HG03575 (cell line): Measurements from ENCODE around the gene RAD51.

ENCODE experiments used
- ATAC-seq: cut with Tn5 transposase; IDR thresholded peaks from one replicate; pipeline ENCODE4 v1.9.1; 2021; ENCODE audit not compliant: unreplicated experiment, insufficient number of reproducible peaks, low FRiP score; ENCODE audit errors: extremely low read depth

RAD51 gene

GRCh38 chr15:40714144-40714543 is 19.2 kb downstream of the RAD51 start:
- no peak for ATAC-seq

GRCh38 chr15:40716165-40716564 is 21.2 kb downstream of the RAD51 start:
- ATAC-seq = no peak

- no peak for ATAC-seq
Measured at GRCh38 chr15:40721701-40722100, 26.7 kb downstream of the RAD51 start.

GRCh38 chr15:40722354-40722753 is 27.4 kb downstream of the RAD51 start:
- no peak for ATAC-seq

- no peak for ATAC-seq
Measured at GRCh38 chr15:40722934-40723333, 28.0 kb downstream of the RAD51 start.

GRCh38 chr15:40723919-40724318 is 28.9 kb downstream of the RAD51 start:
- ATAC-seq = no peak

- ATAC-seq = no peak
Measured at GRCh38 chr15:40731034-40731433, 36.1 kb downstream of the RAD51 start.

GRCh38 chr15:40736575-40736974 is 41.6 kb downstream of the RAD51 start:
- ATAC-seq = no peak

GRCh38 chr15:40737048-40737447 is 42.1 kb downstream of the RAD51 start:
- no peak for ATAC-seq

- no peak for ATAC-seq
Measured at GRCh38 chr15:40739047-40739446, 44.1 kb downstream of the RAD51 start.

- no peak for ATAC-seq
Measured at GRCh38 chr15:40739854-40740253, 44.9 kb downstream of the RAD51 start.

GRCh38 chr15:40743485-40743901 is 48.5 kb downstream of the RAD51 start:
- ATAC-seq = no peak

GRCh38 chr15:40743921-40744814 is 49.2 kb downstream of the RAD51 start:
- ATAC-seq = no peak

GRCh38 chr15:40744815-40745152 is 49.8 kb downstream of the RAD51 start:
- ATAC-seq = no peak

- ATAC-seq = no peak
Measured at GRCh38 chr15:40746916-40747418, 52.0 kb downstream of the RAD51 start.

GRCh38 chr15:40747685-40748631 is 53.0 kb downstream of the RAD51 start:
- ATAC-seq = no peak

GRCh38 chr15:40749151-40749630 is 54.2 kb downstream of the RAD51 start:
- ATAC-seq = no peak

- no peak for ATAC-seq
Measured at GRCh38 chr15:40750885-40751284, 55.9 kb downstream of the RAD51 start.

GRCh38 chr15:40751745-40752144 is 56.8 kb downstream of the RAD51 start:
- no peak for ATAC-seq

- ATAC-seq = no peak
Measured at GRCh38 chr15:40754574-40754882, 59.6 kb downstream of the RAD51 start.
